Measurements from ENCODE around the gene ZNF439.
"Not testable (repeated sequence)": the region's sequence is repeated elsewhere in the genome, so short reads cannot be mapped to it uniquely, and the experiment has no call there.

DNA sequence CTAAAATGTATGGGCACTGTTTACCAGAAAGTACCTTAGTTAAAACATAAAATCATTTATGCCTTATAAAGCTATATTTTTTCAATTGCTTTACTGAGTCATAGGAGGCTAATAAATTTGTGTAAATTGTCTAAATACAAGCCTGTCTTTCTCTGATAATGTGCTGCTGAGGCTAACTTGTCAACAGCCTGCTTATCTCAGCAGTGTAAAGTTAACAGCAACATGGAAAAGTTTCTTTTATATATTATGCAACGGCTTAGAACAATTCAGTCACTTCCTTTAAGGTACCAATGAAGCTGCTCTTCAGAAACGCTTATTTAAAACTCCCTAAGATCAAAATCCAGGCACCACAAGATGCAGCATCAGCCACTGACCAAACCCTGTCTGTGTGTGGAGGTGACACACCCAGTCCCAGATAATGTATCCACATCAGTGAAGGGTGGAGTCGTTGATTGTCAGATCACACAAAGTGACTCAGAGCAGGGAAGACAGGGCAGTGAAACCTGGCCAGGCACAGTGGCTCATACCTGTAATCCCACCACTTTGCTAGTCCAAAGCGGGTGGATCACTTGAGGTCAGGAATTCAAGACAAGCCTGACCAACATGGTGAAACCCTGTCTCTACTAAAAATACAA is 66.0 kb downstream of the ZNF439 start:
- TF ChIP-seq, protein P1, sequence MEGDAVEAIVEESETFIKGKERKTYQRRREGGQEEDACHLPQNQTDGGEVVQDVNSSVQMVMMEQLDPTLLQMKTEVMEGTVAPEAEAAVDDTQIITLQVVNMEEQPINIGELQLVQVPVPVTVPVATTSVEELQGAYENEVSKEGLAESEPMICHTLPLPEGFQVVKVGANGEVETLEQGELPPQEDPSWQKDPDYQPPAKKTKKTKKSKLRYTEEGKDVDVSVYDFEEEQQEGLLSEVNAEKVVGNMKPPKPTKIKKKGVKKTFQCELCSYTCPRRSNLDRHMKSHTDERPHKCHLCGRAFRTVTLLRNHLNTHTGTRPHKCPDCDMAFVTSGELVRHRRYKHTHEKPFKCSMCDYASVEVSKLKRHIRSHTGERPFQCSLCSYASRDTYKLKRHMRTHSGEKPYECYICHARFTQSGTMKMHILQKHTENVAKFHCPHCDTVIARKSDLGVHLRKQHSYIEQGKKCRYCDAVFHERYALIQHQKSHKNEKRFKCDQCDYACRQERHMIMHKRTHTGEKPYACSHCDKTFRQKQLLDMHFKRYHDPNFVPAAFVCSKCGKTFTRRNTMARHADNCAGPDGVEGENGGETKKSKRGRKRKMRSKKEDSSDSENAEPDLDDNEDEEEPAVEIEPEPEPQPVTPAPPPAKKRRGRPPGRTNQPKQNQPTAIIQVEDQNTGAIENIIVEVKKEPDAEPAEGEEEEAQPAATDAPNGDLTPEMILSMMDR (IDR thresholded peaks at IDR 0.05), result not testable (repeated sequence)
- TF ChIP-seq EP300 (IDR thresholded peaks at IDR 0.05), result not testable (repeated sequence)
